Mesodermal cell (in vitro differentiated cells): ENCODE measurements around the gene KPNA5.
"Not testable (repeated sequence)": the region's sequence is repeated elsewhere in the genome, so short reads cannot be mapped to it uniquely, and the experiment has no call there.

Experiments used
- H3K27ac ChIP-seq: 2 replicates; pipeline ENCODE4 v1.7.0; 2013; ENCODE audit warnings: mild to moderate bottlenecking, low read depth, low read length, moderate library complexity; ENCODE audit not compliant: severe bottlenecking
- H3K36me3 ChIP-seq: 2 replicates; pipeline ENCODE4 v1.7.1; 2013; ENCODE audit warnings: mild to moderate bottlenecking, low read length, moderate library complexity; ENCODE audit not compliant: control insufficient read depth, insufficient read depth
- H3K4me1 ChIP-seq: one replicate; pipeline ENCODE4 v1.7.1; 2013; ENCODE audit warnings: mild to moderate bottlenecking, low read length; ENCODE audit not compliant: insufficient read depth, control insufficient read depth, poor library complexity, severe bottlenecking
- H3K4me3 ChIP-seq: 2 replicates; pipeline ENCODE4 v1.7.0; 2013; ENCODE audit warnings: low read length, control low read depth, mild to moderate bottlenecking; ENCODE audit not compliant: insufficient read depth, poor library complexity, severe bottlenecking; ENCODE audit errors: extremely low read depth
- H3K9me3 ChIP-seq: 2 replicates; pipeline ENCODE4 v1.7.1; 2013; ENCODE audit warnings: mild to moderate bottlenecking, low read length, moderate library complexity; ENCODE audit not compliant: control insufficient read depth
- WGBS, 2 experiments: methylation state at CpG; one replicate each; pipeline ENCODE4 v1.1.5; 2013; ENCODE audit warnings: missing lambda C conversion rate in 2 of 2; ENCODE audit not compliant: insufficient coverage in 2 of 2; 5-methylcytosine and 5-hydroxymethylcytosine counted together

The KPNA5 gene

GRCh38 chr6:116697480-116697879 lies 16.5 kb downstream of the KPNA5 start:
- no peak overlapping the region for H3K4me3 ChIP-seq
- H3K27ac ChIP-seq = no peak overlapping the region
- H3K9me3 ChIP-seq = no peaks in the 10 kb centered on the region
- H3K36me3 ChIP-seq = peaks cover 5% of the 10 kb centered on the region
- H3K4me1 ChIP-seq = no peaks in the 10 kb centered on the region

DNA sequence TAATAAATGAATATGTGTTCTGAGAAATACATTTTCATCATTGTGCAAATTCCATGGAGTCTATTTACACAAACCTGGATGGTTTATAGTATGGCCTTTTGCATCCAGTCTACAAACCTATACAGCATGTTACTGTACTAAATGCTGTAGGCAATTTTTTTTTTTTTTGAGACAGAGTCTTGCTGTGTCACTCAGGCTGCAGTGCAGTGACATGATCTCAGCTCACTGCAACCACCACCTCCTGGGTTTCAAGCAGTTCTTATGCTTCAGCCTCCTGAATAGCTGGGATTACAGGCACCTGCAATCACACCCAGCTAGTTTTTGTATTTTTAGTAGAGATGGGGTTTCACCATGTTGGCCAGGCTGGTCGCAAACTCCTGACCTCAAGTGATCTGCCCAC lies 22.9 kb downstream of the KPNA5 start:
- no CpG with 5 or more reads among the region's 1 CpG for WGBS, 2 experiments
- H3K27ac ChIP-seq, H3K4me1 ChIP-seq, H3K4me3 ChIP-seq, H3K9me3 ChIP-seq: not testable (repeated sequence)
- H3K36me3 ChIP-seq = peaks cover 18% of the 10 kb centered on the region

DNA sequence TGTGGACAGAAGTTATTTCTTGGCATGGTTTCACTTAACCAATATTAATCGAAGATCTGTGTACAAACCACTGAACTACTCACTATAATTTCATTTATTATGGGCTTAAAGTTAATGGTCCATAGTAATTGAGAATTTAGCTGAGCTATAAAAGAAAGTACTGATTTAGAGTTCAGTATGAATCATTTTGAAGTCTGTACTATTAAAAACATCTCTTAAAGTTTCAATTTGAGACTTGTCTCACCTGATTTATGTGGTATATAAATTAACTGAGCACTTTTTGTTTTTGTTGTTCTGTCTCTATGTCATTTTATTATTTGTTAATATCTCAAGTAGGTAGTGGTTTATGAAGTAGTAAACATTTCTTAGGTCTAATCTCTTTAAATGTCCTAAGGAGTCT lies 24.9 kb downstream of the KPNA5 start:
- H3K9me3 ChIP-seq = no peaks in the 10 kb centered on the region
- H3K4me3 ChIP-seq = no peak overlapping the region
- H3K4me1 ChIP-seq = no peaks in the 10 kb centered on the region
- H3K36me3 ChIP-seq = peaks cover 13% of the 10 kb centered on the region
- H3K27ac ChIP-seq = no peak overlapping the region
- WGBS, 2 experiments = no CpG with 5 or more reads among the region's 1 CpG

- WGBS, 2 experiments = no CpG with 5 or more reads among the region's 1 CpG
- Histone ChIP-seq H3K27ac (no peak overlapping the region), H3K36me3 (peaks cover 36% of the 10 kb centered on the region), H3K9me3 (no peaks in the 10 kb centered on the region), H3K4me1 (no peaks in the 10 kb centered on the region), H3K4me3 (no peak overlapping the region)
Observed at GRCh38 chr6:116714296-116714695, 33.3 kb downstream of the KPNA5 start.

- WGBS, 2 experiments = 100% methylated on average over 2 of the region's 2 CpGs; no CpG with 5 or more reads in 1 of the 2 experiments
- H3K27ac ChIP-seq = no peak overlapping the region
- H3K36me3 ChIP-seq = peaks cover 36% of the 10 kb centered on the region
Observed at GRCh38 chr6:116714761-116715160, 33.8 kb downstream of the KPNA5 start.

GRCh38 chr6:116726947-116727346 lies 45.9 kb downstream of the KPNA5 start:
- Histone ChIP-seq H3K4me3 (no peak overlapping the region), H3K36me3 (peaks cover 10% of the 10 kb centered on the region), H3K27ac (no peak overlapping the region), H3K9me3 (no peaks in the 10 kb centered on the region), H3K4me1 (no peaks in the 10 kb centered on the region)

More at GRCh38 chr6:116714761-116715160, 33.8 kb downstream of the KPNA5 start:
- Histone ChIP-seq H3K9me3 (no peaks in the 10 kb centered on the region), H3K4me1 (no peaks in the 10 kb centered on the region), H3K4me3 (no peak overlapping the region)

- H3K9me3 ChIP-seq = no peaks in the 10 kb centered on the region
- no peaks in the 10 kb centered on the region for H3K36me3 ChIP-seq
- no peaks in the 10 kb centered on the region for H3K4me1 ChIP-seq
- H3K27ac ChIP-seq = no peak overlapping the region
- no peak overlapping the region for H3K4me3 ChIP-seq
Observed at GRCh38 chr6:116730513-116730912, 49.5 kb downstream of the KPNA5 start.

DNA sequence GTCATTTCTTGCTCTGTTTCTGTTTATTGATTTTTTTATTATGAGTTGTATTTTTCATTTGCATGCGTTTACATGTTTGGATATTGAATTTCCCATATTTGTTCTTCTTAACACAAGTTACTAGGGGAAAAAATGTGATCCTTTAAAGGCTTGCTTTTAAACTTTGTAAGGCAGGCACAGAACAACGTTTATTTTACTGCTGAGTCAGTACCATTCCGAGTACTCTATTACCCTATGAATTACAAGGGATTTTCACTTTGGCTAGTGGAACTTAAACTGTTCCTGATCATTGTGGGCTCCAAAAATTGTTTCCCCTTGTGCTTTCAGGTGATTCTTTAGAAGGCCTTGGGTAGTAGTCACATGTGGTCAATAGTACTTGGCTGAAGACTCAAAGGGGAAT lies 56.0 kb downstream of the KPNA5 start:
- Histone ChIP-seq H3K4me1 (no peaks in the 10 kb centered on the region), H3K4me3 (no peak overlapping the region), H3K27ac (no peak overlapping the region), H3K9me3 (no peaks in the 10 kb centered on the region), H3K36me3 (no peaks in the 10 kb centered on the region)
- no CpG with 5 or more reads among the region's 3 CpGs for WGBS, 2 experiments

DNA sequence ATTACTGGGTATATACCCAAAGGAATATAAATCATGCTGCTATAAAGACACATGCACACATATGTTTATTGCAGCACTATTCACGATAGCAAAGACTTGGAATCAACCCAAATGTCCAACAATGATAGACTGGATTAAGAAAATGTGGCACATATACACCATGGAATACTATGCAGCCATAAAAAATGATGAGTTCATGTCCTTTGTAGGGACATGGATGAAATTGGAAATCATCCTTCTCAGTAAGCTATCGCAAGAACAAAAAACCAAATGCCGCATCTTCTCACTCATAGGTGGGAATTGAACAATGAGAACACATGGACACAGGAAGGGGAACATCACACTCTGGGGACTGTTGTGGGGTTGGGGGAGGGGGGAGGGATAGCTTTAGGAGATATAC lies 59.5 kb downstream of the KPNA5 start:
- not testable (repeated sequence) for H3K36me3 ChIP-seq, H3K4me1 ChIP-seq, H3K4me3 ChIP-seq, H3K27ac ChIP-seq, H3K9me3 ChIP-seq
- no CpG with 5 or more reads among the region's 3 CpGs for WGBS, 2 experiments

DNA sequence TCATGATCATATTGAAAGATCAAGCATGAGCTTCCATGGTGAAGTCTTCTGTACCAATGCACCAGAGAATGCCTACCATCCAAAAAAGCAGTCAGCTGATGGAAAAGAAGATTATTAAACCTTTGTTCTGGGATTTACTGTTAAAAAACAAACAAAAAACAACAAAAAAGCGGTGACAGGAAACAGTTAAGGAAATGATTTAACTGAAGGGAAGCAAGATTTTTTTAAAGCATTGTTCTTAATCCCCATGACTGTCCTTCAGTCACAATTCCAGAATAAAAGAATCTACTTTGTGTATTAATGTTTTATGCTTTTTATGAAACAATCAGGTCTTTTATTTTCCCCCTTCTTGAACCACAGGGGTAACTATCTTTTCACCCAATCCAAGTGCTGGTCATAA lies 60.6 kb downstream of the KPNA5 start:
- Histone ChIP-seq H3K9me3 (no peaks in the 10 kb centered on the region), H3K27ac (no peak overlapping the region), H3K4me1 (no peaks in the 10 kb centered on the region), H3K36me3 (no peaks in the 10 kb centered on the region), H3K4me3 (no peak overlapping the region)
- WGBS, 2 experiments = no CpG with 5 or more reads among the region's 1 CpG

DNA sequence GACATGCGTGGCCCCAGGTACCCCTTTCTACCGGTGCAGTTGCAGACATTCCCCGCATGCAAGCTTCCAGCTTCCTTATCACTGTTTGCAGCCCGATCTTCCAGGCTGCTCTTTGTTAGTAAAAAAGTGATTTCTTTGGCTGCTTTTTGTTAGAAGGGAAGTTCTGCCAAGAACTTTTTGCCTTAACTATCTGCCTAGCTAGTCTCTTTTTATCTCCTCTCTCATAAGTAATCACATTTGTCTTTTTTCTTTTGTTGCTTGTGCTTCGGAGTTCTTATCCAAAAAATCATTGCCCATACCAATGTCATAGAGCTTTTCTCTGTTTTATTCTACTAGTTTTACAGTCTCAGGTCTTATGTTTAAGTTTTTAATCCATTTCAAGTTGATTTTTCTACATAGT lies 64.2 kb downstream of the KPNA5 start:
- Histone ChIP-seq H3K4me3 (no peak overlapping the region), H3K27ac (no peak overlapping the region), H3K9me3 (no peaks in the 10 kb centered on the region), H3K4me1 (no peaks in the 10 kb centered on the region), H3K36me3 (no peaks in the 10 kb centered on the region)
- 68 to 88% methylated on average over 1 to 3 of the region's 5 CpGs for WGBS, 2 experiments

DNA sequence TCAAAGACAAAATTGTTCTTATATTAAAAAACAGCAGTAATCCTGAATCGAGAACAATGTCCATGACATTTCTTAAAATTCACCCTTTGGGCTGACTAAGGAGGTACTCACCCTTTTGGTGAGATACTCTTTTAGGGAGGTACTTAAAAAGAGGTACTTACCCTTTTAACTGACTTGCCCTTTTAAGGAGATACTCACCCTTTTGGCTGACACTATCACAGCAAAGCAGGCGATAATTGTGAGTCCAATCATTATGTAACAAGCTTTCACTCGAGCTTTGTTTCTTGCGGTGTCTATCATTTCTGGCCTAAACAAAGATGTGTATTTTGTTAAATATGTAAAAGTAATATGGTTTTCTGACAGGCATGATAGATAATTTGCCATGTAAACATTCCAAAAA lies 80.8 kb downstream of the KPNA5 start:
- no peak overlapping the region for H3K4me3 ChIP-seq
- H3K36me3 ChIP-seq = no peaks in the 10 kb centered on the region
- H3K27ac ChIP-seq = no peak overlapping the region
- H3K4me1 ChIP-seq = peaks cover 3% of the 10 kb centered on the region
- WGBS, 2 experiments = 22 to 50% methylated on average over 1 to 2 of the region's 4 CpGs
- H3K9me3 ChIP-seq = no peaks in the 10 kb centered on the region
